Ishikawa (cell line): Measurements from ENCODE around the gene AP1S3.

Experiments used
- CEBPB ChIP-seq: IDR thresholded peaks from 2 replicates; pipeline ENCODE4 v1.6.1; 2012
- EGR1 ChIP-seq: IDR thresholded peaks from 2 replicates; pipeline ENCODE4 v1.6.1; 2012
- EP300 ChIP-seq: IDR thresholded peaks from 2 replicates; pipeline ENCODE4 v1.6.1; 2012; ENCODE audit warnings: borderline replicate concordance
- FOXM1 ChIP-seq: IDR thresholded peaks from 2 replicates; pipeline ENCODE4 v1.6.1; 2012; ENCODE audit warnings: low read depth, borderline replicate concordance
- NFIC ChIP-seq: IDR thresholded peaks from 2 replicates; pipeline ENCODE4 v1.6.1; 2012
- RAD21 ChIP-seq: IDR thresholded peaks from 2 replicates; pipeline ENCODE4 v1.6.1; 2012; ENCODE audit warnings: low read depth
- TAF1 ChIP-seq: IDR thresholded peaks from 2 replicates; pipeline ENCODE4 v1.6.1; 2012; ENCODE audit warnings: low read depth, mild to moderate bottlenecking
- TCF12 ChIP-seq: IDR thresholded peaks from 2 replicates; pipeline ENCODE4 v1.6.1; 2012; ENCODE audit warnings: low read depth
- TEAD4 ChIP-seq: IDR thresholded peaks from 2 replicates; pipeline ENCODE4 v1.6.1; 2012
- YY1 ChIP-seq: IDR thresholded peaks from 2 replicates; pipeline ENCODE4 v1.6.1; 2012; ENCODE audit warnings: low read depth
- TF ChIP-seq, protein P1 (sequence below): IDR thresholded peaks from 2 replicates; pipeline ENCODE4 v1.6.1; 2012; ENCODE audit warnings: low read depth, mild to moderate bottlenecking
- TF ChIP-seq, protein P2 (sequence below): IDR thresholded peaks from 2 replicates; pipeline ENCODE4 v1.6.1; 2012

DNA sequence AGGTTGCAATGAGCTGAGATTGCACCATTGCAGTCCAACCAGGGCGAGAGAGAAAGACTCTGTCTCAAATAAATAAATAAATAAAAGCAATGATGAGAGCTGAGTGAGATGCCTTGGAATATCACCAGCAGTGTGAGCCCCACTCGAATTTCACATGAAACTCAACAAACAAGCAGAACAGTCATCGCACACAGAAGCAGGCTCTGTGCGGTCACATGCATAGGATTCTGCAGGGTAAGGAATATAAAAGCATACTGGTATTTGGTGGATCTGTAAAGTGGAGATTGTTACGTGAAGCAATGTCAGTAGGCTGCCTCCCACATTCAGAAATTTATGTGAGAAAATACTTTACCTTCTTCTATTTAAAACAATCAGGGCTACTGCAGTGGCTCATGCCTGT, 18.0 kb upstream of the AP1S3 start:
- TF ChIP-seq TAF1 (no peak), TCF12 (no peak), NFIC (no peak), RAD21 (no peak), EP300 (no peak), CEBPB (no peak), EGR1 (no peak), FOXM1 (no peak), YY1 (no peak), TEAD4 (no peak)
- TF ChIP-seq, protein P1, sequence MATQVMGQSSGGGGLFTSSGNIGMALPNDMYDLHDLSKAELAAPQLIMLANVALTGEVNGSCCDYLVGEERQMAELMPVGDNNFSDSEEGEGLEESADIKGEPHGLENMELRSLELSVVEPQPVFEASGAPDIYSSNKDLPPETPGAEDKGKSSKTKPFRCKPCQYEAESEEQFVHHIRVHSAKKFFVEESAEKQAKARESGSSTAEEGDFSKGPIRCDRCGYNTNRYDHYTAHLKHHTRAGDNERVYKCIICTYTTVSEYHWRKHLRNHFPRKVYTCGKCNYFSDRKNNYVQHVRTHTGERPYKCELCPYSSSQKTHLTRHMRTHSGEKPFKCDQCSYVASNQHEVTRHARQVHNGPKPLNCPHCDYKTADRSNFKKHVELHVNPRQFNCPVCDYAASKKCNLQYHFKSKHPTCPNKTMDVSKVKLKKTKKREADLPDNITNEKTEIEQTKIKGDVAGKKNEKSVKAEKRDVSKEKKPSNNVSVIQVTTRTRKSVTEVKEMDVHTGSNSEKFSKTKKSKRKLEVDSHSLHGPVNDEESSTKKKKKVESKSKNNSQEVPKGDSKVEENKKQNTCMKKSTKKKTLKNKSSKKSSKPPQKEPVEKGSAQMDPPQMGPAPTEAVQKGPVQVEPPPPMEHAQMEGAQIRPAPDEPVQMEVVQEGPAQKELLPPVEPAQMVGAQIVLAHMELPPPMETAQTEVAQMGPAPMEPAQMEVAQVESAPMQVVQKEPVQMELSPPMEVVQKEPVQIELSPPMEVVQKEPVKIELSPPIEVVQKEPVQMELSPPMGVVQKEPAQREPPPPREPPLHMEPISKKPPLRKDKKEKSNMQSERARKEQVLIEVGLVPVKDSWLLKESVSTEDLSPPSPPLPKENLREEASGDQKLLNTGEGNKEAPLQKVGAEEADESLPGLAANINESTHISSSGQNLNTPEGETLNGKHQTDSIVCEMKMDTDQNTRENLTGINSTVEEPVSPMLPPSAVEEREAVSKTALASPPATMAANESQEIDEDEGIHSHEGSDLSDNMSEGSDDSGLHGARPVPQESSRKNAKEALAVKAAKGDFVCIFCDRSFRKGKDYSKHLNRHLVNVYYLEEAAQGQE, result no peak
- TF ChIP-seq, protein P2, sequence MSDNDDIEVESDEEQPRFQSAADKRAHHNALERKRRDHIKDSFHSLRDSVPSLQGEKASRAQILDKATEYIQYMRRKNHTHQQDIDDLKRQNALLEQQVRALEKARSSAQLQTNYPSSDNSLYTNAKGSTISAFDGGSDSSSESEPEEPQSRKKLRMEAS, result no peak
